K562 (cell line): ENCODE data around the gene ESPN.

Experiments
- CTCF ChIP-seq, 3 experiments: IDR thresholded peaks in 2 of 3; conservative IDR thresholded peaks in 1 of 3; 2 replicates each; pipeline ENCODE4 v1.5.1; 2011 to 2012; ENCODE audit warnings: low read length in 3 of 3, mild to moderate bottlenecking in 3 of 3, control low read depth in 2 of 3, improper control_type of control experiment in 1 of 3, inconsistent platforms in 1 of 3, low read depth in 1 of 3, mixed read lengths in 1 of 3, moderate library complexity in 1 of 3; ENCODE audit not compliant: insufficient read depth in 2 of 3
- FOXK2 ChIP-seq, 2 experiments: fragments of 450-650 bp; IDR thresholded peaks in 1 of 2; conservative IDR thresholded peaks in 1 of 2; 2 replicates each; pipeline ENCODE4 v1.6.1; 2016; ENCODE audit warnings: low read depth in 2 of 2, mild to moderate bottlenecking in 1 of 2
- JUNB ChIP-seq: fragments of 450-650 bp; formaldehyde crosslinking; conservative IDR thresholded peaks from 2 replicates; pipeline ENCODE4 v1.4.0; 2020; ENCODE audit warnings: mild to moderate bottlenecking
- MYC ChIP-seq, 2 experiments: fragments of 250-450 bp in 1 of 2; sonication (Bioruptor Pico) in 1 of 2; IDR thresholded peaks; 2 replicates each; pipeline versions ENCODE4 v1.5.1 to v1.6.1; 2012 to 2021; ENCODE audit warnings: low read depth in 2 of 2, borderline replicate concordance in 1 of 2, improper control_type of control experiment in 1 of 2, low read length in 1 of 2, mild to moderate bottlenecking in 1 of 2, moderate library complexity in 1 of 2
- POLR2AphosphoS5 ChIP-seq: IDR thresholded peaks from 2 replicates; pipeline ENCODE4 v1.6.1; 2011; ENCODE audit warnings: mild to moderate bottlenecking, low read depth, low read length, moderate library complexity; ENCODE audit not compliant: control insufficient read depth, insufficient read depth
- SPI1 ChIP-seq: IDR thresholded peaks from 2 replicates; pipeline ENCODE4 v1.6.1; 2011; ENCODE audit warnings: low read depth, low read length, control low read depth, borderline replicate concordance
- TBP ChIP-seq: optimal IDR thresholded peaks from 2 replicates; pipeline ENCODE3; 2011; ENCODE audit warnings: low read depth, low read length, improper control_type of control experiment
- ZFX ChIP-seq: sonication (generic); formaldehyde crosslinking; IDR thresholded peaks from 2 replicates; pipeline ENCODE4 v1.8.0; 2022; ENCODE audit warnings: mild to moderate bottlenecking, missing genetic modification reagents, moderate library complexity
- ZNF263 ChIP-seq: sonication (generic); formaldehyde crosslinking; IDR thresholded peaks from 2 replicates; pipeline ENCODE4 v1.8.0; 2022; ENCODE audit warnings: mild to moderate bottlenecking, missing genetic modification reagents, borderline replicate concordance
- ZNF431 ChIP-seq: sonication (generic); formaldehyde crosslinking; IDR thresholded peaks from 2 replicates; pipeline ENCODE4 v1.8.0; 2022; ENCODE audit warnings: mild to moderate bottlenecking, missing genetic modification reagents
- ZNF561 ChIP-seq: fragments of 450-650 bp; formaldehyde crosslinking; conservative IDR thresholded peaks from 2 replicates; pipeline ENCODE4 v1.4.0; 2020; ENCODE audit warnings: mild to moderate bottlenecking, moderate library complexity

GRCh38 chr1:6426972-6427350 is 2.4 kb downstream of the ESPN start:
- TF ChIP-seq POLR2AphosphoS5: no peak
- no peak for TF ChIP-seq ZFX (CRISPR knock-in tag)
- no peak for TF ChIP-seq SPI1
- TF ChIP-seq ZNF263 (CRISPR knock-in tag): no peak
- TF ChIP-seq ZNF561 (CRISPR knock-in tag): no peak
- no peak for TF ChIP-seq JUNB
- TF ChIP-seq FOXK2 (conservative IDR thresholded peaks at IDR 0.05 in 1 of 2, IDR thresholded peaks at IDR 0.05 in 1 of 2; ENCODE audit: low read depth in 2 of 2): no peak
- TF ChIP-seq TBP: no peak
- TF ChIP-seq CTCF (IDR thresholded peaks at IDR 0.05 in 2 of 3, conservative IDR thresholded peaks at IDR 0.05 in 1 of 3; ENCODE audit: insufficient read depth in 2 of 3, low read depth in 1 of 3, low read length in 3 of 3): no peak
- TF ChIP-seq MYC (IDR thresholded peaks at IDR 0.05; ENCODE audit: low read depth, low read length): no peak
- TF ChIP-seq MYC (CRISPR knock-in tag; IDR thresholded peaks at IDR 0.05; ENCODE audit: borderline replicate concordance, low read depth): no peak
- no peak for TF ChIP-seq ZNF431 (CRISPR knock-in tag)
